NB4 (cell line): ENCODE measurements around the gene ADAMTS7.
"Not testable (repeated sequence)": the region's sequence is repeated elsewhere in the genome, so short reads cannot be mapped to it uniquely, and the experiment has no call there.

Experiments used
- POLR2A ChIP-seq: IDR thresholded peaks from 2 replicates; pipeline ENCODE4 v1.6.1; 2011; ENCODE audit warnings: mild to moderate bottlenecking; ENCODE audit not compliant: insufficient read length; ENCODE audit errors: extremely low read depth
- TF ChIP-seq, protein P1 (sequence below): IDR thresholded peaks from one replicate; pipeline ENCODE4 v1.5.1; 2012; ENCODE audit warnings: low read depth, low read length

DNA sequence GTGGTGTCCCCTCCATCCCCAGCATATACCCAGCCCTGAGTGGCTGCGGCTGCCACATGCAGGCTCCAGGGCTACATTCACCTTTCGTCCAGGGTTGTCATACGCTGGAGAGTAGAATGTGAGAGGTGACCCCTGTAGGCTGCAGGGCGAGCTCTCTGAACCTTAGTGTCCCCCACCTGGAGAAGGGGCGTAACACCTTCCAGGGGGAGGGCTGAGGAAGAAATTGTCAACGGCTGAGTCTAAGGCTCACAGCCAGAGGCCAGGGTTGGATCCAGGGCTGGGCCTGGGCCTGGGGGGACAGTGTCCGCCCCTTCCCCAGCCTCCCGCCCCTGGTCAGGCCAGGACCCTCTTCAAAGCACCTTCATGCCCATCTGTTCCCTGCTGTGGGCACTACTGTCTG, 53.2 kb downstream of the ADAMTS7 start:
- TF ChIP-seq, protein P1, sequence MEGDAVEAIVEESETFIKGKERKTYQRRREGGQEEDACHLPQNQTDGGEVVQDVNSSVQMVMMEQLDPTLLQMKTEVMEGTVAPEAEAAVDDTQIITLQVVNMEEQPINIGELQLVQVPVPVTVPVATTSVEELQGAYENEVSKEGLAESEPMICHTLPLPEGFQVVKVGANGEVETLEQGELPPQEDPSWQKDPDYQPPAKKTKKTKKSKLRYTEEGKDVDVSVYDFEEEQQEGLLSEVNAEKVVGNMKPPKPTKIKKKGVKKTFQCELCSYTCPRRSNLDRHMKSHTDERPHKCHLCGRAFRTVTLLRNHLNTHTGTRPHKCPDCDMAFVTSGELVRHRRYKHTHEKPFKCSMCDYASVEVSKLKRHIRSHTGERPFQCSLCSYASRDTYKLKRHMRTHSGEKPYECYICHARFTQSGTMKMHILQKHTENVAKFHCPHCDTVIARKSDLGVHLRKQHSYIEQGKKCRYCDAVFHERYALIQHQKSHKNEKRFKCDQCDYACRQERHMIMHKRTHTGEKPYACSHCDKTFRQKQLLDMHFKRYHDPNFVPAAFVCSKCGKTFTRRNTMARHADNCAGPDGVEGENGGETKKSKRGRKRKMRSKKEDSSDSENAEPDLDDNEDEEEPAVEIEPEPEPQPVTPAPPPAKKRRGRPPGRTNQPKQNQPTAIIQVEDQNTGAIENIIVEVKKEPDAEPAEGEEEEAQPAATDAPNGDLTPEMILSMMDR: not testable (repeated sequence)
- TF ChIP-seq POLR2A: not testable (repeated sequence)
